ENCODE measurements around the gene NXPH3. TPM values are rescaled to one million over a fixed set of nuclear protein-coding genes. Genes with fewer than 3 reads are reported as not detected.

NXPH3 gene
- total RNA-seq: 1 to 10 TPM; 3.5 to 7.5 (median 4.5) TPM

GRCh38 chr17:49575679-49576087, at the start of gene NXPH3:
Gene NXPH3, plus strand, starts transcription at chr17:49575871. Its CDS starts 349 bp downstream, at chr17:49576220.
- Histone ChIP-seq H3K4me1 (peaks cover 0 to 10% of the 10 kb centered on the region in 2 donors), H3K4me3 (peak within 1 kb of the TSS; percentile 68 to 93 (median 70)), H3K36me3 (no peaks in the 10 kb centered on the region), H3K27me3 (no peaks in the 10 kb centered on the region), H3K9me3 (no peaks in the 10 kb centered on the region), H3K27ac (peak within 1 kb of the TSS; percentile 54 to 83)
- peak in 1 of 2 donors; percentile 32 for DNase-seq (ENCODE audit: low spot score in 2 of 2)
- TF ChIP-seq POLR2AphosphoS5 (IDR thresholded peaks at IDR 0.05) (no peak), POLR2A (IDR thresholded peaks at IDR 0.05) (no peak), CTCF (IDR thresholded peaks at IDR 0.05) (peak in 1 of 3 donors; percentile 83)
- intact Hi-C loops (cut with DNase I; ENCODE audit: low total_unique reads): loop anchor here (10.0 kb wide), 1 partner anchor 279 kb away; no protein-coding TSS in a partner anchor

- Histone ChIP-seq H3K4me3 (no peak overlapping the region), H3K4me1 (peaks cover 0 to 17% of the 10 kb centered on the region in 2 donors), H3K27me3 (no peaks in the 10 kb centered on the region), H3K9me3 (no peaks in the 10 kb centered on the region), H3K36me3 (no peaks in the 10 kb centered on the region), H3K27ac (no peak overlapping the region)
- DNase-seq (ENCODE audit: low spot score in 2 of 2): peak in 1 of 2 donors; percentile 27
- intact Hi-C loops (cut with DNase I; ENCODE audit: low total_unique reads): no loop called here
- no peak for TF ChIP-seq POLR2A (IDR thresholded peaks at IDR 0.05)
- TF ChIP-seq POLR2AphosphoS5 (IDR thresholded peaks at IDR 0.05): no peak
- TF ChIP-seq CTCF (IDR thresholded peaks at IDR 0.05): no peak
Measured at GRCh38 chr17:49527927-49528651, 47.6 kb upstream of the NXPH3 start.

- intact Hi-C loops (cut with DNase I; ENCODE audit: low total_unique reads): no loop called here
- Histone ChIP-seq H3K36me3 (no peaks in the 10 kb centered on the region), H3K27me3 (no peaks in the 10 kb centered on the region), H3K27ac (no peak overlapping the region), H3K4me3 (no peak overlapping the region), H3K4me1 (peaks cover 0 to 11% of the 10 kb centered on the region in 2 donors), H3K9me3 (no peaks in the 10 kb centered on the region)
- TF ChIP-seq POLR2AphosphoS5 (IDR thresholded peaks at IDR 0.05): no peak
- no peak for TF ChIP-seq CTCF (IDR thresholded peaks at IDR 0.05)
- TF ChIP-seq POLR2A (IDR thresholded peaks at IDR 0.05): no peak
- peak in 1 of 2 donors; percentile 22 for DNase-seq (ENCODE audit: low spot score in 2 of 2)
Measured at GRCh38 chr17:49528966-49529365, 46.7 kb upstream of the NXPH3 start.

GRCh38 chr17:49530118-49530517, 45.6 kb upstream of the NXPH3 start:
- H3K27ac ChIP-seq: no peak overlapping the region
- H3K4me3 ChIP-seq: no peak overlapping the region
- no peaks in the 10 kb centered on the region for H3K27me3 ChIP-seq
- intact Hi-C loops (cut with DNase I; ENCODE audit: low total_unique reads): no loop called here
- TF ChIP-seq POLR2AphosphoS5 (IDR thresholded peaks at IDR 0.05) (no peak), CTCF (IDR thresholded peaks at IDR 0.05) (no peak), POLR2A (IDR thresholded peaks at IDR 0.05) (no peak)
- DNase-seq (ENCODE audit: low spot score in 2 of 2): no peak
- no peaks in the 10 kb centered on the region for H3K4me1 ChIP-seq
- H3K9me3 ChIP-seq: no peaks in the 10 kb centered on the region
- no peaks in the 10 kb centered on the region for H3K36me3 ChIP-seq

- no peaks in the 10 kb centered on the region for H3K27me3 ChIP-seq
- peaks cover 0 to 4% of the 10 kb centered on the region in 2 donors for H3K9me3 ChIP-seq
- TF ChIP-seq POLR2A (IDR thresholded peaks at IDR 0.05) (no peak), CTCF (IDR thresholded peaks at IDR 0.05) (no peak), POLR2AphosphoS5 (IDR thresholded peaks at IDR 0.05) (no peak)
- H3K4me3 ChIP-seq: no peak overlapping the region
- intact Hi-C loops (cut with DNase I; ENCODE audit: low total_unique reads): no loop called here
- H3K4me1 ChIP-seq: peaks cover 0 to 9% of the 10 kb centered on the region in 2 donors
- no peak overlapping the region for H3K27ac ChIP-seq
- no peak for DNase-seq (ENCODE audit: low spot score in 2 of 2)
- no peaks in the 10 kb centered on the region for H3K36me3 ChIP-seq
Measured at GRCh38 chr17:49543860-49544259, 31.8 kb upstream of the NXPH3 start.
